Measurements from ENCODE around the gene AFF2.

The AFF2 gene

GRCh38 chrX:148942754-148943153 lies 442.3 kb downstream of the AFF2 start:
- Histone ChIP-seq H3K36me3 (ENCODE audit: control insufficient read depth, insufficient read depth, low read length) (no peaks in the 10 kb centered on the region), H3K4me3 (ENCODE audit: extremely low read depth, insufficient read depth, low read length, poor library complexity, severe bottlenecking) (no peak overlapping the region), H3K27ac (ENCODE audit: low read depth, low read length, severe bottlenecking) (no peak overlapping the region), H3K4me1 (ENCODE audit: control insufficient read depth, insufficient read depth, low read length, poor library complexity, severe bottlenecking) (no peaks in the 10 kb centered on the region), H3K9me3 (ENCODE audit: control insufficient read depth, low read length) (no peaks in the 10 kb centered on the region)
- 100% methylated on average over 1 of the region's 5 CpGs; no CpG with 5 or more reads in 1 of the 2 experiments for WGBS, 2 experiments (ENCODE audit: insufficient coverage in 2 of 2)

- Histone ChIP-seq H3K27ac (ENCODE audit: low read depth, low read length, severe bottlenecking) (no peak overlapping the region), H3K9me3 (ENCODE audit: control insufficient read depth, low read length) (no peaks in the 10 kb centered on the region), H3K4me3 (ENCODE audit: extremely low read depth, insufficient read depth, low read length, poor library complexity, severe bottlenecking) (no peak overlapping the region), H3K36me3 (ENCODE audit: control insufficient read depth, insufficient read depth, low read length) (no peaks in the 10 kb centered on the region), H3K4me1 (ENCODE audit: control insufficient read depth, insufficient read depth, low read length, poor library complexity, severe bottlenecking) (no peaks in the 10 kb centered on the region)
- WGBS, 2 experiments (ENCODE audit: insufficient coverage in 2 of 2) = 80% methylated on average over 1 of the region's 3 CpGs; no CpG with 5 or more reads in 1 of the 2 experiments
These were observed 447.1 kb downstream of the AFF2 start for GRCh38 chrX:148947399-148947975.

- 92 to 100% methylated on average over 1 to 2 of the region's 3 CpGs for WGBS, 2 experiments (ENCODE audit: insufficient coverage in 2 of 2)
- no peak overlapping the region for H3K27ac ChIP-seq (ENCODE audit: low read depth, low read length, severe bottlenecking)
- H3K9me3 ChIP-seq (ENCODE audit: control insufficient read depth, low read length) = no peaks in the 10 kb centered on the region
These were observed 455.9 kb downstream of the AFF2 start for GRCh38 chrX:148956352-148956751.

DNA sequence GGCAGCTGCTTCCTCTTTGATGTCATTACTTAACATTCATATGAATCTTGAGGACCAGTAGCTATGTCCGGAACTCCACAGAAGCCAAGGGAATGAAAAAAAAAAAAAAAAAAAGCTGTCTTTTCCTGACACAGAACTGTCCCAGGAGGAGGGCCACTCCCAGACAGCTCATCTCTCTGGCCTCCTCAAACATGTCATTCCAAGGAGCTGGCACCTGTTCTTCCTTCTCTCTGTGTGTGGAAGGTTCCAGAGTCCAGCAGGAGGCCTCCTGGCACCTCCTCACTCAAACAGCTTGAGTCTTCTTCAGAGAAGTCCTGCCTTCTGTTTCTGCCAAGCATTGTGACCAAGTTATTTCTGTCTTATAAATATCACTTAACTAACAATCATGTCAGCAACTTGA lies 458.5 kb downstream of the AFF2 start:
- H3K36me3 ChIP-seq (ENCODE audit: control insufficient read depth, insufficient read depth, low read length) = peaks cover 6% of the 10 kb centered on the region
- WGBS, 2 experiments (ENCODE audit: insufficient coverage in 2 of 2) = no CpG with 5 or more reads among the region's 1 CpG
- no peak overlapping the region for H3K4me3 ChIP-seq (ENCODE audit: extremely low read depth, insufficient read depth, low read length, poor library complexity, severe bottlenecking)
- H3K27ac ChIP-seq (ENCODE audit: low read depth, low read length, severe bottlenecking) = no peak overlapping the region
- H3K4me1 ChIP-seq (ENCODE audit: control insufficient read depth, insufficient read depth, low read length, poor library complexity, severe bottlenecking) = no peaks in the 10 kb centered on the region
- H3K9me3 ChIP-seq (ENCODE audit: control insufficient read depth, low read length) = no peaks in the 10 kb centered on the region

More at GRCh38 chrX:148956352-148956751, 455.9 kb downstream of the AFF2 start:
- Histone ChIP-seq H3K4me1 (ENCODE audit: control insufficient read depth, insufficient read depth, low read length, poor library complexity, severe bottlenecking) (no peaks in the 10 kb centered on the region), H3K4me3 (ENCODE audit: extremely low read depth, insufficient read depth, low read length, poor library complexity, severe bottlenecking) (no peak overlapping the region), H3K36me3 (ENCODE audit: control insufficient read depth, insufficient read depth, low read length) (peaks cover 6% of the 10 kb centered on the region)

DNA sequence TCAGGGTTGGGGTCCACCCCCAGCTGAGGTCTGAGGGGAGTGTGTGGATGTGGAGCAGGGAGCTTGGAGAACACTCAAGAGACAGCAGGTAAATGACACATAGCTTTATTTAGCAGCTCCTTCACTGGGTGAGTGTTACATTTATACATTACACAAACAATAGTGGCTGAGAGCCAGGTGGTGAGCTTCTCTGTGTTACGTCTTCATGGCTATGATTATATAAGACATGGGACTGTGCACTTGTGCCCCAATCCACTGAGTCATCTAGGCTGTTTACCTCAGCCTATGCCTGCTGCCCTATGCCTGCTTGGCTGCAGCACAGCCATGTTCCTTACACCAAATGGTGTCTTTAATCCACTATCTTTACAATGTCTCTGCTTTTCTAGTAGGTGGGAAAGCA lies 459.6 kb downstream of the AFF2 start:
- 83% methylated on average over 1 of the region's 1 CpG; no CpG with 5 or more reads in 1 of the 2 experiments for WGBS, 2 experiments (ENCODE audit: insufficient coverage in 2 of 2)
- Histone ChIP-seq H3K36me3 (ENCODE audit: control insufficient read depth, insufficient read depth, low read length) (peaks cover 6% of the 10 kb centered on the region), H3K27ac (ENCODE audit: low read depth, low read length, severe bottlenecking) (no peak overlapping the region), H3K4me3 (ENCODE audit: extremely low read depth, insufficient read depth, low read length, poor library complexity, severe bottlenecking) (no peak overlapping the region), H3K9me3 (ENCODE audit: control insufficient read depth, low read length) (no peaks in the 10 kb centered on the region), H3K4me1 (ENCODE audit: control insufficient read depth, insufficient read depth, low read length, poor library complexity, severe bottlenecking) (no peaks in the 10 kb centered on the region)

- H3K4me1 ChIP-seq (ENCODE audit: control insufficient read depth, insufficient read depth, low read length, poor library complexity, severe bottlenecking) = no peaks in the 10 kb centered on the region
- no peak overlapping the region for H3K4me3 ChIP-seq (ENCODE audit: extremely low read depth, insufficient read depth, low read length, poor library complexity, severe bottlenecking)
- no CpG with 5 or more reads among the region's 4 CpGs for WGBS, 2 experiments (ENCODE audit: insufficient coverage in 2 of 2)
- H3K9me3 ChIP-seq (ENCODE audit: control insufficient read depth, low read length) = no peaks in the 10 kb centered on the region
- peaks cover 2% of the 10 kb centered on the region for H3K36me3 ChIP-seq (ENCODE audit: control insufficient read depth, insufficient read depth, low read length)
- no peak overlapping the region for H3K27ac ChIP-seq (ENCODE audit: low read depth, low read length, severe bottlenecking)
These were observed 461.6 kb downstream of the AFF2 start for GRCh38 chrX:148961985-148962384.

DNA sequence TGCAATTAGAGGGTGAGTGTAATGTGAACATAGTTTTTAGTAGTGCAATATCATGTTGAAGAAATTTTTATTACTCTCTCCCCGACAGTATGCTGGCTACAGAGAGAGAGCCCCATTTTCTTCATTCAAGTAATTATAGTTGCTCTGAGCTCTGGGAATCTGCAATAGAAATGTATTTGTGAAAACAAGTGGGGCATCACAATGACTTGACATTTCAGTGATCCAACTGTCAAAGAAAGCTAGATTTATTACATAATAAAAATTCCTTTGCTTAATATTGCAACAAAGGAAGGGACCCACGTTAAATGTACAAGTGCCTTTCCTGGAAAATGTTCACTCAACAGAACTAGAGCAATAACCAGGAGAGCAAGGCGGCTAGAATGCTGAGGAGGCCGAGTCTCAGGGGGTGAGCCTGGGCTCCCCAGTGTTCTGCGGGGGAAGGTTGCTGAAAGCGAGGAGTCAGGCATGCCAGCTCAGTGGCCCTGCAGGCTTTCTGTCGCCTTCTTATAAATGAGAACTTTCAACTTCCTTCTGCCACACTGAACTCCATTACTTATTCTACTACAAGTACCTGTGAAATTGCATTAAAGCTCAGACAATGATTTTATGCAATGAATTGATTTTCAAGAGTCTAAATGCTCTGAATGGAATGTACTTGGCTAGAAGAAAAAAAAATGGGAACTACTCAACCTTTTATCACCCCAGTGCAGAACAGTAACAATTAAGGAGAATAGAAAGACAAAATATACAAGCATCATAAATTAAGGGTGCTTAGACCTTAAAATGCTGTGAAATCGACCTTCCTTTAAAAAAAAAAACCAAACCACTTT lies 476.4 kb downstream of the AFF2 start:
- H3K36me3 ChIP-seq (ENCODE audit: control insufficient read depth, insufficient read depth, low read length) = no peaks in the 10 kb centered on the region
- no peak overlapping the region for H3K27ac ChIP-seq (ENCODE audit: low read depth, low read length, severe bottlenecking)
- H3K9me3 ChIP-seq (ENCODE audit: control insufficient read depth, low read length) = no peaks in the 10 kb centered on the region
- 67% methylated on average over 1 of the region's 8 CpGs; no CpG with 5 or more reads in 1 of the 2 experiments for WGBS, 2 experiments (ENCODE audit: insufficient coverage in 2 of 2)
- H3K4me3 ChIP-seq (ENCODE audit: extremely low read depth, insufficient read depth, low read length, poor library complexity, severe bottlenecking) = no peak overlapping the region
- peaks cover 4% of the 10 kb centered on the region for H3K4me1 ChIP-seq (ENCODE audit: control insufficient read depth, insufficient read depth, low read length, poor library complexity, severe bottlenecking)

DNA sequence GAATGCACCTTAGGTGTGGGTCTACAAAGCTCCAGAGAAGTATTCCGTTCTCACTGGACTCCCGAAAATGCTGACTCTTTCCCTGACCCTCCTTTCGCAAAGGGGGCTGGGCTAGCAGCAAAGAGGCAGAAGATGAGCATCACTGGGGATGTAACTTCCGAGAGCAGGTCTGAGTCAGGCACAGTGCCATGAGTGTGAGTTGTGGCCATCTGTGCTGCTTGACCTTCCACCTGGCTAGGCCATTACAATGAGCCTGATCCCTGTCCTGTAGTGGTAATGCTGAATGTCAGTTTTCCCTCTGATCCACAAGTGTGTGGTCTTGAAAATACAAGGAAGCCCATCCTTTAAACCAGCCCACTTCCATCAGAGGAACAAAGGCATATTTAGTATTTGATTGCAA lies 479.4 kb downstream of the AFF2 start:
- Histone ChIP-seq H3K4me1 (ENCODE audit: control insufficient read depth, insufficient read depth, low read length, poor library complexity, severe bottlenecking) (no peaks in the 10 kb centered on the region), H3K36me3 (ENCODE audit: control insufficient read depth, insufficient read depth, low read length) (no peaks in the 10 kb centered on the region), H3K4me3 (ENCODE audit: extremely low read depth, insufficient read depth, low read length, poor library complexity, severe bottlenecking) (no peak overlapping the region), H3K9me3 (ENCODE audit: control insufficient read depth, low read length) (no peaks in the 10 kb centered on the region), H3K27ac (ENCODE audit: low read depth, low read length, severe bottlenecking) (no peak overlapping the region)
- 96% methylated on average over 4 of the region's 4 CpGs; no CpG with 5 or more reads in 1 of the 2 experiments for WGBS, 2 experiments (ENCODE audit: insufficient coverage in 2 of 2)

GRCh38 chrX:148984238-148984637 lies 483.8 kb downstream of the AFF2 start:
- no peaks in the 10 kb centered on the region for H3K36me3 ChIP-seq (ENCODE audit: control insufficient read depth, insufficient read depth, low read length)
- H3K27ac ChIP-seq (ENCODE audit: low read depth, low read length, severe bottlenecking) = no peak overlapping the region
- H3K4me1 ChIP-seq (ENCODE audit: control insufficient read depth, insufficient read depth, low read length, poor library complexity, severe bottlenecking) = no peaks in the 10 kb centered on the region
- no peaks in the 10 kb centered on the region for H3K9me3 ChIP-seq (ENCODE audit: control insufficient read depth, low read length)
- no CpG with 5 or more reads among the region's 2 CpGs for WGBS, 2 experiments (ENCODE audit: insufficient coverage in 2 of 2)
- no peak overlapping the region for H3K4me3 ChIP-seq (ENCODE audit: extremely low read depth, insufficient read depth, low read length, poor library complexity, severe bottlenecking)

GRCh38 chrX:148991502-148991901 lies 491.1 kb downstream of the AFF2 start:
- no peaks in the 10 kb centered on the region for H3K9me3 ChIP-seq (ENCODE audit: control insufficient read depth, low read length)
- H3K27ac ChIP-seq (ENCODE audit: low read depth, low read length, severe bottlenecking) = no peak overlapping the region
- H3K4me3 ChIP-seq (ENCODE audit: extremely low read depth, insufficient read depth, low read length, poor library complexity, severe bottlenecking) = no peak overlapping the region
- peaks cover 4% of the 10 kb centered on the region for H3K36me3 ChIP-seq (ENCODE audit: control insufficient read depth, insufficient read depth, low read length)
- no CpG with 5 or more reads among the region's 1 CpG for whole genome bisulfite sequencing, 2 experiments (ENCODE audit: insufficient coverage in 2 of 2)
- H3K4me1 ChIP-seq (ENCODE audit: control insufficient read depth, insufficient read depth, low read length, poor library complexity, severe bottlenecking) = no peaks in the 10 kb centered on the region

DNA sequence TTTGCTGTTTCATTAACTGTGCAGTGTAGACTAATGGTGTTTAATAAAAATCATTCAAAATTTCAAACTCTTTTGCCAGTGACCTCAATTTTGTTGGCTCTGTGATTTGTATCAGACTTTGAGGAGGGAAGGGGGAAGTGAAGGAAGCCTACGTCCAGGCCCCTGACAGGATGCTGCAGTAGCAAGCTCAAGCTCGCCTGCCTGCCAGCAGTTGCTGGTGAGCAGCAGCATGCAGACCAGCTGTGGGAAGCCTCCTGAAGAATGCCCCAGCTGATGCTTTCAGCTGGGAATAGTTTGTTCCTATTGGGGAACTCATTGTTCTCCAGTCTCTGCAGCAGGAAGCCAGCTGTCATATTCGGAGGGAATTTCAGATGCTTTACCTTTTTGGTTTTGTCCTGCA lies 495.2 kb downstream of the AFF2 start:
- H3K4me3 ChIP-seq (ENCODE audit: extremely low read depth, insufficient read depth, low read length, poor library complexity, severe bottlenecking) = no peak overlapping the region
- no peak overlapping the region for H3K27ac ChIP-seq (ENCODE audit: low read depth, low read length, severe bottlenecking)
- no peaks in the 10 kb centered on the region for H3K4me1 ChIP-seq (ENCODE audit: control insufficient read depth, insufficient read depth, low read length, poor library complexity, severe bottlenecking)
- no peaks in the 10 kb centered on the region for H3K9me3 ChIP-seq (ENCODE audit: control insufficient read depth, low read length)
- WGBS, 2 experiments (ENCODE audit: insufficient coverage in 2 of 2) = 83 to 94% methylated on average over 1 to 2 of the region's 3 CpGs
- H3K36me3 ChIP-seq (ENCODE audit: control insufficient read depth, insufficient read depth, low read length) = peaks cover 4% of the 10 kb centered on the region
